Nephron (organoid): ENCODE data around the gene TDRD1.

Experiments used
- H3K27ac Mint-ChIP-seq, 3 experiments: 2 replicates each; pipeline ENCODE4 v1.8.0; 2020; ENCODE audit warnings: mixed read lengths in 3 of 3, mild to moderate bottlenecking in 2 of 3, moderate library complexity in 1 of 3
- H3K27me3 Mint-ChIP-seq: 2 replicates; pipeline ENCODE4 v1.8.0; 2021; ENCODE audit warnings: low read depth, mild to moderate bottlenecking, moderate library complexity, mixed read lengths
- H3K36me3 Mint-ChIP-seq: 2 replicates; pipeline ENCODE4 v1.8.0; 2020; ENCODE audit warnings: low read depth, mixed read lengths
- H3K4me1 Mint-ChIP-seq: 2 replicates; pipeline ENCODE4 v1.8.0; 2020; ENCODE audit warnings: mixed read lengths
- H3K4me3 Mint-ChIP-seq, 3 experiments: 2 replicates each; pipeline ENCODE4 v1.8.0; 2020; ENCODE audit warnings: mild to moderate bottlenecking in 3 of 3, mixed read lengths in 3 of 3, moderate library complexity in 2 of 3
- H3K9me3 Mint-ChIP-seq: 2 replicates; pipeline ENCODE4 v1.8.0; 2020; ENCODE audit warnings: mixed read lengths
- TF ChIP-seq, protein P1 (sequence below), 3 experiments: fragments of 200-600 bp; sonication (generic); IDR thresholded peaks; one replicate each; pipeline ENCODE4 v1.5.0; 2021; ENCODE audit warnings: antibody characterized with exemption in 3 of 3; ENCODE audit not compliant: unreplicated experiment in 3 of 3

TDRD1 gene

DNA sequence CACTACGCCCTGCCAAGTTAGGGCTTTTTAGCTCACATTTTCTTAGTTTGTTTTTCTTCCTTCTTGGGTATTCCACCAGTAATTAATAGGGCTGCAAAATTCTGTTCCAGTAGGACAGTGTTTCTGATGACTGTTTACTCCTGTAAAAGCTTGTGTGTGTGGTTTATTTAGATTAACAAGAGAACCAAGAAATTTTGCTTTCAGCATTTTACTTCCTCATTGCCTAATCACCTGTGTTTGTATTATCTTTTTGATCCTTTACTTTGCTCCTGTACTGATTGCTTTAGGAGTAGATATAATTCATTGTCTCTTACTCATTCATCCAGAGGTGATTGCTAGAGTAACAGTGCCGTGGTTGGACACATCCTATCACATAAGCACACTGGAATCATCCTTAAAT lies 27.7 kb downstream of the TDRD1 start:
- H3K4me1 Mint-ChIP-seq: no peaks in the 10 kb centered on the region
- no peak overlapping the region for H3K4me3 Mint-ChIP-seq
- H3K27me3 Mint-ChIP-seq: peaks cover 4% of the 10 kb centered on the region
- H3K9me3 Mint-ChIP-seq: no peaks in the 10 kb centered on the region
- no peaks in the 10 kb centered on the region for H3K36me3 Mint-ChIP-seq
- TF ChIP-seq, protein P1, sequence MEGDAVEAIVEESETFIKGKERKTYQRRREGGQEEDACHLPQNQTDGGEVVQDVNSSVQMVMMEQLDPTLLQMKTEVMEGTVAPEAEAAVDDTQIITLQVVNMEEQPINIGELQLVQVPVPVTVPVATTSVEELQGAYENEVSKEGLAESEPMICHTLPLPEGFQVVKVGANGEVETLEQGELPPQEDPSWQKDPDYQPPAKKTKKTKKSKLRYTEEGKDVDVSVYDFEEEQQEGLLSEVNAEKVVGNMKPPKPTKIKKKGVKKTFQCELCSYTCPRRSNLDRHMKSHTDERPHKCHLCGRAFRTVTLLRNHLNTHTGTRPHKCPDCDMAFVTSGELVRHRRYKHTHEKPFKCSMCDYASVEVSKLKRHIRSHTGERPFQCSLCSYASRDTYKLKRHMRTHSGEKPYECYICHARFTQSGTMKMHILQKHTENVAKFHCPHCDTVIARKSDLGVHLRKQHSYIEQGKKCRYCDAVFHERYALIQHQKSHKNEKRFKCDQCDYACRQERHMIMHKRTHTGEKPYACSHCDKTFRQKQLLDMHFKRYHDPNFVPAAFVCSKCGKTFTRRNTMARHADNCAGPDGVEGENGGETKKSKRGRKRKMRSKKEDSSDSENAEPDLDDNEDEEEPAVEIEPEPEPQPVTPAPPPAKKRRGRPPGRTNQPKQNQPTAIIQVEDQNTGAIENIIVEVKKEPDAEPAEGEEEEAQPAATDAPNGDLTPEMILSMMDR (IDR thresholded peaks at IDR 0.05; ENCODE audit: unreplicated experiment in 3 of 3): no peak
- H3K27ac Mint-ChIP-seq: no peak overlapping the region

DNA sequence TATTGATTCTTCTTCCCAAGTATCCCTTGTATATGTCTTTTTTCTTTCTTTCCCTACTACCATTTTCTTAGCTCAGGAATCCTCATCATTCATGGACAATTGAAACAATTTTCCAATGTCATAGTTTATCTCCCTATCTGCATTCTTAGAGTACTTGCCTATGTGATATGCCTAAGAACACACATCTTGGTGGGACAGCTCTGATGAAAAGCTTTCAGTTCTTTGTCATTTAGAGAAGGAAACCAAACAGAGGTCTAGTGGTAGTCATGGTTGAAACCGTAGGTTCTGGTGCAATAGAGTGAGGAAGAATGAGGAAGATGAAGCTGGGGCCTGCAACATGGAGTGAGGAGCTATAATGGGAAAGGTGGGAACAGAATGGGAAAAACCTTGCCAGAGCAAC lies 28.2 kb downstream of the TDRD1 start:
- H3K4me3 Mint-ChIP-seq: no peak overlapping the region
- no peaks in the 10 kb centered on the region for H3K9me3 Mint-ChIP-seq
- H3K27me3 Mint-ChIP-seq: peaks cover 4% of the 10 kb centered on the region
- no peak overlapping the region for H3K27ac Mint-ChIP-seq
- TF ChIP-seq, protein P1 (IDR thresholded peaks at IDR 0.05; ENCODE audit: unreplicated experiment in 3 of 3): no peak
- H3K4me1 Mint-ChIP-seq: no peaks in the 10 kb centered on the region
- H3K36me3 Mint-ChIP-seq: no peaks in the 10 kb centered on the region

DNA sequence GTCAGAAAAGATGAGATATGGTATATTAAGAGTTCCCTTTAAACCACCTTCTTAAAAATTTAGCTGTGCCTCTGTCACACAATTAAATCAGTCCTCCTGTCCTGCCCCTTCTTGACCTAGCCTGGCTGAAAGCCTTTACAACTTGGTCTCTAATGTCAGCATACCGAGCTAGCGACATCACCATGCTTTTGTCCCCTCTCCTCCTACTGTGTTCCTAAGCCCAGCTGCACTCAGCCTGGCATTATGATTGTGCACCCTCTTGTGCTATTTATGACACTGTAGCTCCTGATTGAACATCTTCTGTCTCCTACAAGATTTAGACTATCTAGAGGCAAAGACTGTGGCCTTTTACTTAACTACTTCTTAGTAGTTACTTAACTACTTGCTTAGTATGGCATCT lies 29.2 kb downstream of the TDRD1 start:
- Mint-ChIP-seq H3K27ac (no peak overlapping the region), H3K9me3 (no peaks in the 10 kb centered on the region), H3K4me1 (no peaks in the 10 kb centered on the region), H3K36me3 (no peaks in the 10 kb centered on the region), H3K4me3 (no peak overlapping the region), H3K27me3 (no peaks in the 10 kb centered on the region)
- TF ChIP-seq, protein P1 (IDR thresholded peaks at IDR 0.05; ENCODE audit: unreplicated experiment in 3 of 3): no peak

DNA sequence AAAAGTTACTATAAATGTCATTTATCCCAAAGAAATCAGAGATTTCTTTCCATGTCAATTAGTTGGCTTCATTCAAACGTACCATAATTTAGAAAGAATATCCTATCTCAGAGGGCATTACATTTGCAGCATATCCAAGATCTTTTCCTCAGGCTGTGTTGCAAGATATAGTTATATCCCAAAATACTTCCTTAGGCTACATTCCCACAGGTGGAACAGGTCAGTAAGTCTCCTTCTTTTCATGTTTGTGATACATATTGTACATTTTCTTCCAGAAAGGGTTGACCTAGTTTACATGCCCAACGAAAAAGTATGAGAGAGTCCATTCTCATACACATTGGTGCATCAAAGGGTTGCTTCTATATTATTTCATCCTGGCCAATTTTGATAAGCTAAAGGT lies 33.0 kb downstream of the TDRD1 start:
- Mint-ChIP-seq H3K9me3 (no peaks in the 10 kb centered on the region), H3K4me3 (no peak overlapping the region), H3K36me3 (no peaks in the 10 kb centered on the region), H3K27ac (no peak overlapping the region), H3K27me3 (no peaks in the 10 kb centered on the region), H3K4me1 (no peaks in the 10 kb centered on the region)
- TF ChIP-seq, protein P1 (IDR thresholded peaks at IDR 0.05; ENCODE audit: unreplicated experiment in 3 of 3): no peak

DNA sequence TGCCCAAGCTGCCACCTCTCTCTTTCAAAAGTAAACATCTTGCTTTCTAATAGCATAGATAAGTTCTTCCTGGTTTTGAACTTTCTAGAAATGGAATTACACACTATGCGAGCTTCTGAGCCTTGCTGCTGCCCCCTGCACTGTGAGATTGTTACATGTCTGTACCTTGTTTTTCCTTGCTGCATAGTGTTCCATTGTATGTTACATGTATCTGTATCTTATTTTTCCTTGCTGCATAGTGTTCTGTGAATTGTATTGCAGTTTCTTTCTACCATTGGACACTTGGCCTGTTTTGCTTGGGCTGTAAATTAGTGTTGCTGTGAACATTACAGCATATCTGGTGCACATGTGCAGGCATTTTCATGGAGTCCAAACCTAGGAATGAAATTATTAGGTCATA lies 35.9 kb downstream of the TDRD1 start:
- Mint-ChIP-seq H3K27me3 (no peaks in the 10 kb centered on the region), H3K27ac (no peak overlapping the region), H3K4me3 (no peak overlapping the region)

DNA sequence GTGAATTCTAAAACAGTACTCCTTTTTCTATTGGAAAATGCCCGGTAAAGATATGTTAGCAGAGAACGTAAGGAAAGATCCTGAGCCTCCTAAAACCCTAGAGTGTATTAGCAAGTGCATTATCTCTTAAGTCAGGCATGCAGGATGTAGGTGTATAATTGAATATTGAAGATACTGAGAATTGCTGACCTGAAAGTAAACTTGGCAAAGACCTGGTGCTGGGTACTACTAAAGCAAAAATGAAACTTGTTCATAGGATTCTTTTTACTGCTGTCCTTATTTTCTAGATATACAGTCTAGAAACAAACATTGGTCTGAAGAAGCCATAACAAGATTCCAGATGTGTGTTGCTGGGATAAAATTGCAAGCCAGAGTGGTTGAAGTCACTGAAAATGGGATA lies 41.1 kb downstream of the TDRD1 start:
- Mint-ChIP-seq H3K4me1 (no peaks in the 10 kb centered on the region), H3K27me3 (peaks cover 15% of the 10 kb centered on the region), H3K27ac (no peak overlapping the region), H3K9me3 (no peaks in the 10 kb centered on the region), H3K36me3 (no peaks in the 10 kb centered on the region), H3K4me3 (no peak overlapping the region)
- TF ChIP-seq, protein P1 (IDR thresholded peaks at IDR 0.05; ENCODE audit: unreplicated experiment in 3 of 3): no peak

More for the DNA sequence above, 35.9 kb downstream of the TDRD1 start:
- Mint-ChIP-seq H3K4me1 (no peaks in the 10 kb centered on the region), H3K9me3 (no peaks in the 10 kb centered on the region), H3K36me3 (no peaks in the 10 kb centered on the region)
- TF ChIP-seq, protein P1 (IDR thresholded peaks at IDR 0.05; ENCODE audit: unreplicated experiment in 3 of 3): no peak
